Smooth muscle cell (in vitro differentiated cells): ENCODE measurements around the gene MEGF6. TPM values are rescaled to one million over a fixed set of nuclear protein-coding genes. Genes with fewer than 3 reads are reported as not detected.
A peak's percentile ranks its signal among the peaks of the same experiment; 100 is the strongest.

Experiments
- DNase-seq: peaks from one replicate; lab custom pipeline; 2025; ENCODE audit not compliant: unreplicated experiment; lab: John Stamatoyannopoulos, UW
- H2AFZ ChIP-seq: fragments of 200-600 bp; sonication (generic); 2 replicates; pipeline ENCODE4 v1.6.0; 2016; ENCODE audit warnings: antibody characterized with exemption, low read depth, mild to moderate bottlenecking
- H3F3A ChIP-seq: fragments of 200-600 bp; sonication (generic); 2 replicates; pipeline ENCODE4 v1.6.0; 2017; ENCODE audit warnings: antibody characterized with exemption, low read depth
- H3K27ac ChIP-seq: fragments of 200-600 bp; sonication (generic); 2 replicates; pipeline ENCODE4 v1.5.1; 2016; ENCODE audit warnings: low read depth, mild to moderate bottlenecking
- H3K27me3 ChIP-seq: fragments of 200-600 bp; sonication (generic); 2 replicates; pipeline ENCODE4 v1.6.1; 2016; ENCODE audit warnings: low read depth, mild to moderate bottlenecking
- H3K36me3 ChIP-seq: fragments of 200-600 bp; sonication (generic); 2 replicates; pipeline ENCODE4 v1.5.1; 2016; ENCODE audit warnings: low read depth
- H3K4me1 ChIP-seq: fragments of 200-600 bp; sonication (generic); 2 replicates; pipeline ENCODE4 v1.5.1; 2016; ENCODE audit warnings: low read depth
- H3K4me2 ChIP-seq: fragments of 200-600 bp; sonication (generic); 2 replicates; pipeline ENCODE4 v1.6.0; 2016; ENCODE audit warnings: mild to moderate bottlenecking
- H3K4me3 ChIP-seq: fragments of 200-600 bp; sonication (generic); 2 replicates; pipeline ENCODE4 v1.5.1; 2016; ENCODE audit warnings: mild to moderate bottlenecking
- H3K79me2 ChIP-seq: fragments of 200-600 bp; sonication (generic); 2 replicates; pipeline ENCODE4 v1.6.0; 2016; ENCODE audit warnings: low read depth, mild to moderate bottlenecking
- H3K9ac ChIP-seq: fragments of 200-600 bp; sonication (generic); 2 replicates; pipeline ENCODE4 v1.6.0; 2016; ENCODE audit warnings: low read depth
- H3K9me3 ChIP-seq: fragments of 200-600 bp; sonication (generic); replicated peaks from 2 replicates; pipeline ENCODE4 v1.5.1; 2016; ENCODE audit warnings: low read depth
- H4K20me1 ChIP-seq: fragments of 200-600 bp; sonication (generic); 2 replicates; pipeline ENCODE4 v1.6.0; 2016; ENCODE audit warnings: low read depth
- WGBS: methylation state at CpG from one replicate; pipeline ENCODE4 v1.1.7; 2016; ENCODE audit warnings: low lambda C conversion rate; 5-methylcytosine and 5-hydroxymethylcytosine counted together
- polyA plus RNA-seq: library from polyadenylated mRNA; unstranded; fragments of >200 nt; fragmentation: Nextera tagmentation; extraction: Ambion mirVana; gene quantifications from 2 replicates; pipeline ENCODE4 v1.2.1, GENCODE V29; 2016
- total RNA-seq: library from RNA; depleted of rRNA; stranded (reverse); fragments of >200 nt; gene quantifications from 2 replicates; pipeline ENCODE4 v1.2.3, GENCODE V29; 2014
- TF ChIP-seq, protein P1 (sequence below): fragments of 200-600 bp; sonication (generic); IDR thresholded peaks from 2 replicates; pipeline ENCODE4 v1.5.1; 2017; ENCODE audit warnings: borderline replicate concordance, mild to moderate bottlenecking, antibody characterized with exemption; ENCODE audit not compliant: insufficient read depth, poor library complexity, severe bottlenecking

Gene MEGF6
- total and polyA plus RNA-seq, 2 experiments from 2014 or later, result 6.5 to 12.8 TPM

- no peaks in the 10 kb centered on the region for H3K9me3 ChIP-seq
- no peaks in the 10 kb centered on the region for H3K36me3 ChIP-seq
- H3K9ac ChIP-seq, result peak overlapping the region; percentile 11
- peak overlapping the region; percentile 74 for H3K4me2 ChIP-seq
- no peaks in the 10 kb centered on the region for H3K27me3 ChIP-seq
- H3F3A ChIP-seq, result no peaks in the 10 kb centered on the region
- H3K4me3 ChIP-seq, result no peak overlapping the region
- 37% methylated on average over 49 of the region's 49 CpGs for WGBS
- H3K4me1 ChIP-seq, result peaks cover 15% of the 10 kb centered on the region
- H3K27ac ChIP-seq, result peak overlapping the region; percentile 71
- DNase-seq, result peak; percentile 37
- H2AFZ ChIP-seq, result peak overlapping the region; percentile 68
- no peaks in the 10 kb centered on the region for H3K79me2 ChIP-seq
- H4K20me1 ChIP-seq, result no peaks in the 10 kb centered on the region
- TF ChIP-seq, protein P1, sequence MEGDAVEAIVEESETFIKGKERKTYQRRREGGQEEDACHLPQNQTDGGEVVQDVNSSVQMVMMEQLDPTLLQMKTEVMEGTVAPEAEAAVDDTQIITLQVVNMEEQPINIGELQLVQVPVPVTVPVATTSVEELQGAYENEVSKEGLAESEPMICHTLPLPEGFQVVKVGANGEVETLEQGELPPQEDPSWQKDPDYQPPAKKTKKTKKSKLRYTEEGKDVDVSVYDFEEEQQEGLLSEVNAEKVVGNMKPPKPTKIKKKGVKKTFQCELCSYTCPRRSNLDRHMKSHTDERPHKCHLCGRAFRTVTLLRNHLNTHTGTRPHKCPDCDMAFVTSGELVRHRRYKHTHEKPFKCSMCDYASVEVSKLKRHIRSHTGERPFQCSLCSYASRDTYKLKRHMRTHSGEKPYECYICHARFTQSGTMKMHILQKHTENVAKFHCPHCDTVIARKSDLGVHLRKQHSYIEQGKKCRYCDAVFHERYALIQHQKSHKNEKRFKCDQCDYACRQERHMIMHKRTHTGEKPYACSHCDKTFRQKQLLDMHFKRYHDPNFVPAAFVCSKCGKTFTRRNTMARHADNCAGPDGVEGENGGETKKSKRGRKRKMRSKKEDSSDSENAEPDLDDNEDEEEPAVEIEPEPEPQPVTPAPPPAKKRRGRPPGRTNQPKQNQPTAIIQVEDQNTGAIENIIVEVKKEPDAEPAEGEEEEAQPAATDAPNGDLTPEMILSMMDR, result no peak
These were observed 68.0 kb downstream of the MEGF6 start for GRCh38 chr1:3543076-3544039.

- Histone ChIP-seq H4K20me1 (no peaks in the 10 kb centered on the region), H3K4me2 (peak overlapping the region; percentile 74), H3K9me3 (no peaks in the 10 kb centered on the region), H3K27me3 (no peaks in the 10 kb centered on the region), H2AFZ (no peak overlapping the region), H3K4me1 (peaks cover 15% of the 10 kb centered on the region), H3K79me2 (no peaks in the 10 kb centered on the region), H3K27ac (peak overlapping the region; percentile 71), H3F3A (no peaks in the 10 kb centered on the region), H3K4me3 (no peak overlapping the region), H3K9ac (peak overlapping the region; percentile 11), H3K36me3 (no peaks in the 10 kb centered on the region)
- WGBS, result 94% methylated on average over 8 of the region's 9 CpGs
- DNase-seq, result no peak
- TF ChIP-seq, protein P1, result no peak
These were observed 68.6 kb downstream of the MEGF6 start for GRCh38 chr1:3542676-3543075.

GRCh38 chr1:3541936-3542335 lies 69.4 kb downstream of the MEGF6 start:
- Histone ChIP-seq H3K9ac (no peak overlapping the region), H3K36me3 (no peaks in the 10 kb centered on the region), H4K20me1 (no peaks in the 10 kb centered on the region), H3K4me2 (peak overlapping the region; percentile 28), H3K79me2 (no peaks in the 10 kb centered on the region), H3K4me3 (no peak overlapping the region), H3K27ac (no peak overlapping the region), H2AFZ (no peak overlapping the region), H3K9me3 (no peaks in the 10 kb centered on the region), H3F3A (no peaks in the 10 kb centered on the region), H3K27me3 (no peaks in the 10 kb centered on the region), H3K4me1 (peaks cover 15% of the 10 kb centered on the region)
- 37% methylated on average over 18 of the region's 18 CpGs for WGBS
- DNase-seq, result no peak
- TF ChIP-seq, protein P1, result no peak
